ENCODE results near the gene CFAP52. TPM values are rescaled to one million over a fixed set of nuclear protein-coding genes. Genes with fewer than 3 reads are reported as not detected.

The CFAP52 gene
- total RNA-seq, 3 donors from 2014 or later = not detected

DNA sequence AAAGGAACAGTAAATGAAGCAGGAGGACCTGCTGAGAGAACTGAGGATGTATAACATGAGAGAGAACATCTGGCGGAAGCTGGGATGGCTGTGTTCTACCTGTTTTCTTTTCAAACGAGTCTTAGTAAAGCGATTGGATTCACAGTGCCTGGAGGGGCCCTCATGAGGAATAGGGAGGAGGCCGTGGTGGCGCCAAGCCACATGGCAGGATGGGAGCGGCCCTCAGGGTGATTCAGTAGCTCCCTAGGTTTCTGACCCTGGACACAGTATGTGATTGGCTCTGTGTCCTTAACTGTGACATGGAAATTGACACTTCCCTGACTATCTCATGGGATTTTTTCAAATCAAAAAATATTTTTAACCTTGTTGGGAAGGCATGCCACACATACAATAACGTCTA is 101.0 kb downstream of the CFAP52 start:
- intact Hi-C loops (cut with DNase I, micrococcal nuclease) = no loop called here
- Histone ChIP-seq H3K4me1 (ENCODE audit: low read depth) (no peaks in the 10 kb centered on the region), H3K36me3 (ENCODE audit: low read depth) (no peaks in the 10 kb centered on the region), H3K9me3 (peaks cover 11% of the 10 kb centered on the region), H3K4me3 (no peak overlapping the region)
- ATAC-seq (no peak), DNase-seq (no peak)
- TF ChIP-seq, protein P1, sequence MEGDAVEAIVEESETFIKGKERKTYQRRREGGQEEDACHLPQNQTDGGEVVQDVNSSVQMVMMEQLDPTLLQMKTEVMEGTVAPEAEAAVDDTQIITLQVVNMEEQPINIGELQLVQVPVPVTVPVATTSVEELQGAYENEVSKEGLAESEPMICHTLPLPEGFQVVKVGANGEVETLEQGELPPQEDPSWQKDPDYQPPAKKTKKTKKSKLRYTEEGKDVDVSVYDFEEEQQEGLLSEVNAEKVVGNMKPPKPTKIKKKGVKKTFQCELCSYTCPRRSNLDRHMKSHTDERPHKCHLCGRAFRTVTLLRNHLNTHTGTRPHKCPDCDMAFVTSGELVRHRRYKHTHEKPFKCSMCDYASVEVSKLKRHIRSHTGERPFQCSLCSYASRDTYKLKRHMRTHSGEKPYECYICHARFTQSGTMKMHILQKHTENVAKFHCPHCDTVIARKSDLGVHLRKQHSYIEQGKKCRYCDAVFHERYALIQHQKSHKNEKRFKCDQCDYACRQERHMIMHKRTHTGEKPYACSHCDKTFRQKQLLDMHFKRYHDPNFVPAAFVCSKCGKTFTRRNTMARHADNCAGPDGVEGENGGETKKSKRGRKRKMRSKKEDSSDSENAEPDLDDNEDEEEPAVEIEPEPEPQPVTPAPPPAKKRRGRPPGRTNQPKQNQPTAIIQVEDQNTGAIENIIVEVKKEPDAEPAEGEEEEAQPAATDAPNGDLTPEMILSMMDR (IDR thresholded peaks at IDR 0.05) = no peak

DNA sequence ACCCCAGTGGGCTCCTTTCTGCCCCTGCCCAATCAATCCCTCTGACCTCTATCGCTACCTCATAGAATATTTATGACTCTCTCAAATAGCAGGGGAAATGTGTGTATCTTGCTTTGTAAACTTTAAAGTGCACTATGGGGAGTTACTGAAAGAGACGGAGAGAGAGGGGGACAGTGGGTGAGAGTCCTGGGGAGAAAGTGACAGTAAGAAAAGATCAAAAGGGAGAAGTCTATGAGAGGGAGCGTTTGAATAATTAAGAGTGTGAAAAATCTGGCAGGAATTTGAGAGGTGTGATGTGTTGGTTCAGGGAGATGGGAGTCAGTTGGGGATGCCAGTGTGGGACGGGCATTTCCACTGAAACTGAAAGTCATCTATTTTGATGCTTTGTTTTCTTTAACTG is 101.5 kb downstream of the CFAP52 start:
- H3K9me3 ChIP-seq = peaks cover 11% of the 10 kb centered on the region
- DNase-seq (no peak), ATAC-seq (no peak)
- no peaks in the 10 kb centered on the region for H3K36me3 ChIP-seq (ENCODE audit: low read depth)
- H3K4me3 ChIP-seq = no peak overlapping the region
- intact Hi-C loops (cut with DNase I, micrococcal nuclease) = no loop called here
- H3K4me1 ChIP-seq (ENCODE audit: low read depth) = no peaks in the 10 kb centered on the region
- TF ChIP-seq, protein P1 (IDR thresholded peaks at IDR 0.05) = no peak

DNA sequence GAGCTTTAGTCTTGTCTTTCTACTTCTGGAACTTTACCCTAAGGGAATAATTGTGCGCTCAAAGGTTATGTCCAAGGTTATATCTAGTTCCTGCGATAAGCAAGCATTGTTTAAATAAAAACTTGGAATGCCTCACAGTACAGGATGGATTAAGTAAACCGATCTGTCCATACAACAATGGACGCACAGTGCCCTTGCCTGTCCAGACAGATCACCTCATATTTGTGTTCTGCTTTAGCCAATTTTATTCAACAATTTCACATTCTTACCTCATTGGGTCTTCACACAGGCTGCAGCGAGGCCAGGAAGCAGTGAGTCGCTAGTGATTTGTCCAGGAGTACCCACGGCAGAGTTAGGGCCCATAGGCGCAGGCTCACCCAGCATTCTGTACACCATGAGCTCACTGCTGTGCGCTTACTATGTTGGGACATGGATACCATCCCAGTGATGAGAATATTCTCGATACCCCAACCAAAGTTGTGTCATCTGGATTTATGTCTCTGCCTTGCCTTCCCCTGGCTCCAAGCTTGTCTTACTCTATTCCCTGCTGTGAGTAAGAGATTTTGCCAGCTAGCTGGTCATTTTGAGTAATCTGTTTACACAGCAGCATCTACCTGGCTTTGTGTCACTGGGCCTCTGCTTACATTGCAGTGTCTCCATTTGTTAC is 108.6 kb downstream of the CFAP52 start:
- TF ChIP-seq, protein P1 (IDR thresholded peaks at IDR 0.05) = no peak
- Histone ChIP-seq H3K9me3 (peaks cover 3% of the 10 kb centered on the region), H3K4me1 (ENCODE audit: low read depth) (no peaks in the 10 kb centered on the region), H3K36me3 (ENCODE audit: low read depth) (no peaks in the 10 kb centered on the region), H3K4me3 (no peak overlapping the region)
- ATAC-seq = no peak
- intact Hi-C loops (cut with DNase I, micrococcal nuclease) = no loop called here
- no peak for DNase-seq

Other genes starting within 250 kb of the CFAP52 start
- 10 to 100 TPM; 45.1 to 62.5 (median 54.4) TPM for gene STX8, start 822 bp upstream of the CFAP52 start, total RNA-seq
- 10 to 100 TPM in 2 of 3 donors, 1 to 10 TPM in 1; 7.2 to 18.4 (median 13.6) TPM for gene USP43, start 68.9 kb downstream of the CFAP52 start, total RNA-seq
- gene DHRS7C, start 214.9 kb downstream of the CFAP52 start, total RNA-seq = under 1 TPM in 1 of 3 donors, not detected in 2; 0.85 TPM
- gene GSG1L2, start 245.4 kb downstream of the CFAP52 start, total RNA-seq = not detected
- 10 to 100 TPM in 1 of 3 donors, 1 to 10 TPM in 2; 5.8 to 28.2 (median 7.4) TPM for gene GLP2R, start 249.3 kb downstream of the CFAP52 start, total RNA-seq